ENCODE data around the gene NCAM1. TPM values are rescaled to one million over a fixed set of nuclear protein-coding genes. Genes with fewer than 3 reads are reported as not detected.
A peak's percentile ranks its signal among the peaks of the same experiment; 100 is the strongest.

NCAM1 gene
- total RNA-seq, 1 experiment from 2014 or later: 0.22 TPM

- Histone ChIP-seq H3K36me3 (ENCODE audit: control insufficient read depth in 1 of 2, insufficient read depth in 2 of 2, low read length in 2 of 2) (no peaks in the 10 kb centered on the region), H3K9ac (ENCODE audit: low read length) (no peak overlapping the region), H3K27me3 (ENCODE audit: insufficient read depth, low read length) (peaks cover 73% of the 10 kb centered on the region), H3K9me2 (ENCODE audit: insufficient read depth) (no peaks in the 10 kb centered on the region), H3K4me3 (replicated peaks in 1 of 2; ENCODE audit: low read depth in 1 of 2, low read length in 2 of 2) (no peak overlapping the region), H2AFZ (ENCODE audit: low read depth, low read length, poor library complexity, severe bottlenecking) (no peak overlapping the region), H3K4me2 (ENCODE audit: low read length) (no peak overlapping the region), H3K4me1 (ENCODE audit: control insufficient read depth in 1 of 2, insufficient read depth in 2 of 2, low read length in 2 of 2) (no peaks in the 10 kb centered on the region), H3K9me3 (ENCODE audit: control insufficient read depth in 1 of 2, insufficient read depth in 1 of 2, low read depth in 1 of 2, low read length in 2 of 2) (no peaks in the 10 kb centered on the region), H4K20me1 (ENCODE audit: insufficient read depth) (no peaks in the 10 kb centered on the region), H3K79me2 (ENCODE audit: insufficient read depth, low read length) (no peaks in the 10 kb centered on the region), H3K27ac (ENCODE audit: low read depth, low read length) (no peak overlapping the region)
- BruUV-seq (replicated peaks): no TSS peak
- ATAC-seq (0 out of 2 replicates have a peak, but pooled peaks have one; percentile 17), DNase-seq (ENCODE audit: low read depth, low spot score) (no peak)
- RAD21 ChIA-PET (ENCODE audit: low non-redundant PET in 1 of 2, low total read pairs in 2 of 2, uncharacterized antibody in 2 of 2, unreplicated experiment in 2 of 2): no interaction called here
- CTCF ChIA-PET: interaction anchor here (0.8 kb wide), 1 partner anchor 661 kb away, joined by 3 read pairs; no protein-coding TSS in a partner anchor
- TF ChIP-seq TCF7L2 (IDR thresholded peaks at IDR 0.05; ENCODE audit: borderline replicate concordance, extremely low read depth, insufficient read depth, insufficient read length): no peak
- no peak for TF ChIP-seq ATF3 (IDR thresholded peaks at IDR 0.05)
- no peak for TF ChIP-seq JUND (IDR thresholded peaks at IDR 0.05)
- no peak for TF ChIP-seq POLR2A (IDR thresholded peaks at IDR 0.05; ENCODE audit: borderline replicate concordance, extremely low read depth, insufficient read depth, insufficient read length)
- POLR2A ChIA-PET: no interaction called here
- intact Hi-C loops (cut with micrococcal nuclease): no loop called here
Measured at GRCh38 chr11:113248702-113249490, 287.7 kb downstream of the NCAM1 start.

GRCh38 chr11:113249491-113249763, 288.2 kb downstream of the NCAM1 start:
- Histone ChIP-seq H3K4me1 (ENCODE audit: control insufficient read depth in 1 of 2, insufficient read depth in 2 of 2, low read length in 2 of 2) (no peaks in the 10 kb centered on the region), H3K36me3 (ENCODE audit: control insufficient read depth in 1 of 2, insufficient read depth in 2 of 2, low read length in 2 of 2) (no peaks in the 10 kb centered on the region), H3K9me2 (ENCODE audit: insufficient read depth) (no peaks in the 10 kb centered on the region), H3K4me3 (replicated peaks in 1 of 2; ENCODE audit: low read depth in 1 of 2, low read length in 2 of 2) (no peak overlapping the region), H2AFZ (ENCODE audit: low read depth, low read length, poor library complexity, severe bottlenecking) (no peak overlapping the region), H3K27ac (ENCODE audit: low read depth, low read length) (no peak overlapping the region), H3K27me3 (ENCODE audit: insufficient read depth, low read length) (peaks cover 73% of the 10 kb centered on the region), H3K9ac (ENCODE audit: low read length) (no peak overlapping the region), H3K4me2 (ENCODE audit: low read length) (no peak overlapping the region), H3K79me2 (ENCODE audit: insufficient read depth, low read length) (no peaks in the 10 kb centered on the region), H3K9me3 (ENCODE audit: control insufficient read depth in 1 of 2, insufficient read depth in 1 of 2, low read depth in 1 of 2, low read length in 2 of 2) (no peaks in the 10 kb centered on the region), H4K20me1 (ENCODE audit: insufficient read depth) (no peaks in the 10 kb centered on the region)
- RAD21 ChIA-PET (ENCODE audit: low non-redundant PET in 1 of 2, low total read pairs in 2 of 2, uncharacterized antibody in 2 of 2, unreplicated experiment in 2 of 2): no interaction called here
- POLR2A ChIA-PET: no interaction called here
- no TSS peak for BruUV-seq (replicated peaks)
- DNase-seq (ENCODE audit: low read depth, low spot score) (no peak), ATAC-seq (peak; percentile 47; the same call in 1 of the 2 replicates)
- CTCF ChIA-PET: no interaction called here
- TF ChIP-seq ATF3 (IDR thresholded peaks at IDR 0.05) (no peak), MAX (IDR thresholded peaks at IDR 0.05) (no peak), CTCF (IDR thresholded peaks at IDR 0.05 in 2 of 3, conservative IDR thresholded peaks at IDR 0.05 in 1 of 3; ENCODE audit: borderline replicate concordance in 1 of 3, insufficient read depth in 1 of 3, low read depth in 2 of 3, low read length in 2 of 3) (no peak; a peak in 2 of 6 replicates), EGR1 (IDR thresholded peaks at IDR 0.05; ENCODE audit: low read depth) (no peak), REST (IDR thresholded peaks at IDR 0.05; ENCODE audit: low read depth) (no peak)
- intact Hi-C loops (cut with micrococcal nuclease): no loop called here
